CD4-positive, alpha-beta T cell (primary cell): ENCODE results near the gene CCDC51. TPM values are rescaled to one million over a fixed set of nuclear protein-coding genes. Genes with fewer than 3 reads are reported as not detected.

Experiments
- ATAC-seq: fragments of 200-7000 bp; cut with Tn5 transposase; one replicate; pipeline ENCODE4 v1.10.0; 2022; ENCODE audit warnings: mild to moderate bottlenecking; ENCODE audit not compliant: poor library complexity
- CTCF ChIA-PET: fragments of 350-600 bp; sonication (Branson Sonifier 250); formaldehyde crosslinking; loops from one replicate; lab custom pipeline; 2021; ENCODE audit warnings: antibody characterized with exemption, inconsistent platforms; lab: Charles Lee
- POLR2A ChIA-PET: fragments of 350-600 bp; sonication (Branson Sonifier 250); formaldehyde crosslinking; loops from one replicate; lab custom pipeline; 2021; ENCODE audit warnings: antibody characterized with exemption, inconsistent platforms; lab: Charles Lee
- DNase-seq, 14 experiments: peaks; one replicate each; pipeline ENCODE4 v3.0.0-alpha.2; 2013 to 2020; ENCODE audit warnings: mixed read lengths in 2 of 14
- H3K27ac ChIP-seq, 2 donors: one replicate each; pipeline versions ENCODE4 v1.5.1 to v1.7.0; 2013; ENCODE audit warnings: low read length in 2 of 2, low read depth in 1 of 2, mild to moderate bottlenecking in 1 of 2
- H3K27me3 ChIP-seq, 2 experiments: 1 replicate in 1 of 2; 2 replicates in 1 of 2; pipeline versions ENCODE4 v1.6.1 to v1.7.0; 2013; ENCODE audit warnings: low read length in 2 of 2, control low read depth in 1 of 2, mild to moderate bottlenecking in 1 of 2, moderate library complexity in 1 of 2; ENCODE audit not compliant: insufficient read depth in 2 of 2, control insufficient read depth in 1 of 2
- H3K36me3 ChIP-seq: one replicate; pipeline ENCODE4 v1.6.1; 2013; ENCODE audit warnings: low read length, control low read depth; ENCODE audit not compliant: insufficient read depth
- H3K4me1 ChIP-seq: one replicate; pipeline ENCODE4 v1.6.1; 2013; ENCODE audit warnings: low read length, control low read depth; ENCODE audit not compliant: insufficient read depth
- H3K4me3 ChIP-seq: one replicate; pipeline ENCODE4 v1.5.1; 2013; ENCODE audit warnings: mild to moderate bottlenecking, low read length, moderate library complexity
- H3K9me3 ChIP-seq, 2 experiments: 1 replicate in 1 of 2; 2 replicates in 1 of 2; pipeline versions ENCODE4 v1.6.1 to v1.7.0; 2013; ENCODE audit warnings: low read length in 2 of 2, mild to moderate bottlenecking in 2 of 2, control low read depth in 1 of 2, moderate library complexity in 1 of 2; ENCODE audit not compliant: control insufficient read depth in 1 of 2, insufficient read depth in 1 of 2
- H3K27ac Mint-ChIP-seq: one replicate; pipeline ENCODE4 v1.8.0; 2020; ENCODE audit warnings: mixed read lengths
- H3K27me3 Mint-ChIP-seq: one replicate; pipeline ENCODE4 v1.8.0; 2021; ENCODE audit warnings: mixed read lengths
- H3K36me3 Mint-ChIP-seq: one replicate; pipeline ENCODE4 v1.8.0; 2021; ENCODE audit warnings: low read depth, mixed read lengths
- H3K4me1 Mint-ChIP-seq: one replicate; pipeline ENCODE4 v1.8.0; 2021; ENCODE audit warnings: low read depth, mixed read lengths
- H3K4me3 Mint-ChIP-seq: one replicate; pipeline ENCODE4 v1.8.0; 2020; ENCODE audit warnings: mild to moderate bottlenecking, mixed read lengths
- H3K9me3 Mint-ChIP-seq: one replicate; pipeline ENCODE4 v1.8.0; 2020; ENCODE audit warnings: mixed read lengths
- CTCF ChIP-seq: fragments of 200-600 bp; IDR thresholded peaks from one replicate; pipeline ENCODE4 v1.8.0; 2022; ENCODE audit warnings: antibody characterized with exemption, mild to moderate bottlenecking
- intact Hi-C, 2 experiments: fragments of 100-400 bp; cut with DNase I in 1 of 2; cut with micrococcal nuclease in 1 of 2; formaldehyde crosslinking; loops; one replicate each; pipeline versions ENCODE4 v1.15.1 to v1.9.0; 2023 to 2025; cut with DNase I, micrococcal nuclease
- total RNA-seq, 174 experiments: library from RNA in 2 of 174; stranded (reverse) in 2 of 174; gene quantifications; one replicate each; pipeline ENCODE4 v1.2.3 and lab custom pipeline; 2021 to 2026

The CCDC51 gene
- total RNA-seq, 2 experiments from 2014 or later = 5.5 to 5.8 TPM

GRCh38 chr3:48451270-48451669 is 11.4 kb upstream of the CCDC51 start:
- Histone ChIP-seq H3K36me3 (peaks cover 46% of the 10 kb centered on the region), H3K27ac (no peak overlapping the region), H3K9me3 (no peaks in the 10 kb centered on the region), H3K27me3 (no peaks in the 10 kb centered on the region), H3K4me3 (no peak overlapping the region), H3K4me1 (peaks cover 11% of the 10 kb centered on the region)
- DNase-seq (no peak), ATAC-seq (no peak)
- no peaks in the 10 kb centered on the region for H3K9me3 Mint-ChIP-seq
- H3K4me1 Mint-ChIP-seq = peaks cover 22% of the 10 kb centered on the region
- H3K27me3 Mint-ChIP-seq = no peaks in the 10 kb centered on the region
- intact Hi-C loops = no loop called here
- ChIA-PET CTCF (interaction anchor here (2.9 kb wide), 1 partner anchor 15 kb away, joined by 10 read pairs; no protein-coding TSS in a partner anchor), POLR2A (interaction anchor here (1.3 kb wide), 1 partner anchor 15 kb away, joined by 3 read pairs; a partner anchor contains a TSS)
- no peak overlapping the region for H3K4me3 Mint-ChIP-seq
- H3K36me3 Mint-ChIP-seq = peaks cover 64% of the 10 kb centered on the region
- no peak for TF ChIP-seq CTCF
- H3K27ac Mint-ChIP-seq = no peak overlapping the region

GRCh38 chr3:48446425-48447193 is 6.7 kb upstream of the CCDC51 start, which contains the start of gene ATRIP:
ATRIP (plus strand) TSS chr3:48446737; CDS start chr3:48446846, 109 bp downstream.
- Histone ChIP-seq H3K36me3 (peaks cover 36% of the 10 kb centered on the region), H3K4me1 (peaks cover 31% of the 10 kb centered on the region), H3K4me3 (peak within 1 kb of the TSS; percentile 88), H3K27ac (peak within 1 kb of the TSS; percentile 57 to 77), H3K9me3 (no peaks in the 10 kb centered on the region), H3K27me3 (no peaks in the 10 kb centered on the region)
- Mint-ChIP-seq H3K27me3 (no peaks in the 10 kb centered on the region), H3K27ac (peak within 1 kb of the TSS; percentile 86), H3K9me3 (no peaks in the 10 kb centered on the region), H3K4me1 (peaks cover 53% of the 10 kb centered on the region), H3K36me3 (peaks cover 63% of the 10 kb centered on the region), H3K4me3 (peak within 1 kb of the TSS; percentile 93)
- intact Hi-C loops = loop anchor here in 1 of 2 experiments (2.0 kb wide), 4 partner anchors 18 to 110 kb away; partner anchors contain the start of gene PFKFB4
- ChIA-PET CTCF (interaction anchor here (0.9 to 6.8 kb wide), 5 partner anchors 10 to 88 kb away, joined by 3 to 56 read pairs (median 7); no protein-coding TSS in a partner anchor), POLR2A (interaction anchor here (0.8 to 3.5 kb wide), 16 partner anchors 8 to 110 kb away, joined by 3 to 23 read pairs (median 4); partner anchors contain the start of gene PFKFB4)
- DNase-seq (peak; percentile 71 to 93 (median 82)), ATAC-seq (peak; percentile 98)
- no peak for TF ChIP-seq CTCF

GRCh38 chr3:48446043-48446424 is 6.1 kb upstream of the CCDC51 start:
- Histone ChIP-seq H3K36me3 (peaks cover 35% of the 10 kb centered on the region), H3K27ac (peak overlapping the region; percentile 57 to 77), H3K4me1 (peaks cover 36% of the 10 kb centered on the region), H3K9me3 (no peaks in the 10 kb centered on the region), H3K27me3 (no peaks in the 10 kb centered on the region), H3K4me3 (peak overlapping the region; percentile 88)
- ATAC-seq = no peak
- DNase-seq = no peak
- Mint-ChIP-seq H3K27me3 (no peaks in the 10 kb centered on the region), H3K36me3 (peaks cover 64% of the 10 kb centered on the region), H3K4me3 (peak overlapping the region; percentile 86), H3K9me3 (no peaks in the 10 kb centered on the region), H3K27ac (peak overlapping the region; percentile 86), H3K4me1 (peaks cover 59% of the 10 kb centered on the region)
- intact Hi-C loops = loop anchor here in 1 of 2 experiments (2.0 kb wide), 4 partner anchors 19 to 111 kb away; partner anchors contain the start of gene PFKFB4
- ChIA-PET CTCF (interaction anchor here (0.9 to 6.8 kb wide), 5 partner anchors 10 to 88 kb away, joined by 3 to 56 read pairs (median 7); no protein-coding TSS in a partner anchor), POLR2A (interaction anchor here (0.7 to 3.5 kb wide), 16 partner anchors 9 to 111 kb away, joined by 3 to 23 read pairs (median 4); partner anchors contain the start of gene PFKFB4)
- no peak for TF ChIP-seq CTCF
